Measurements from ENCODE around the gene MITF. TPM values are rescaled to one million over a fixed set of nuclear protein-coding genes. Genes with fewer than 3 reads are reported as not detected.

The MITF gene
- total and polyA plus RNA-seq, 2 donors: 13.3 to 13.6 TPM

GRCh38 chr3:69878254-69878653 is 139.0 kb downstream of the MITF start:
- 89% methylated on average over 3 of the region's 3 CpGs for WGBS
- H3K4me3 ChIP-seq (ENCODE audit: low read depth, low read length): no peak overlapping the region
- no peak overlapping the region for H3K27ac ChIP-seq (ENCODE audit: low read depth)
- H3K4me1 ChIP-seq (ENCODE audit: insufficient read depth): no peaks in the 10 kb centered on the region
- H3K36me3 ChIP-seq (ENCODE audit: insufficient read depth): no peaks in the 10 kb centered on the region
- no peak for DNase-seq (ENCODE audit: extremely low spot score)

- DNase-seq (ENCODE audit: extremely low spot score): no peak
- H3K4me3 ChIP-seq (ENCODE audit: low read depth, low read length): no peak overlapping the region
- no peaks in the 10 kb centered on the region for H3K4me1 ChIP-seq (ENCODE audit: insufficient read depth)
- 95% methylated on average over 14 of the region's 14 CpGs for WGBS
- no peak overlapping the region for H3K27ac ChIP-seq (ENCODE audit: low read depth)
- H3K36me3 ChIP-seq (ENCODE audit: insufficient read depth): no peaks in the 10 kb centered on the region
Measured at GRCh38 chr3:69879051-69879450, 139.8 kb downstream of the MITF start.

DNA sequence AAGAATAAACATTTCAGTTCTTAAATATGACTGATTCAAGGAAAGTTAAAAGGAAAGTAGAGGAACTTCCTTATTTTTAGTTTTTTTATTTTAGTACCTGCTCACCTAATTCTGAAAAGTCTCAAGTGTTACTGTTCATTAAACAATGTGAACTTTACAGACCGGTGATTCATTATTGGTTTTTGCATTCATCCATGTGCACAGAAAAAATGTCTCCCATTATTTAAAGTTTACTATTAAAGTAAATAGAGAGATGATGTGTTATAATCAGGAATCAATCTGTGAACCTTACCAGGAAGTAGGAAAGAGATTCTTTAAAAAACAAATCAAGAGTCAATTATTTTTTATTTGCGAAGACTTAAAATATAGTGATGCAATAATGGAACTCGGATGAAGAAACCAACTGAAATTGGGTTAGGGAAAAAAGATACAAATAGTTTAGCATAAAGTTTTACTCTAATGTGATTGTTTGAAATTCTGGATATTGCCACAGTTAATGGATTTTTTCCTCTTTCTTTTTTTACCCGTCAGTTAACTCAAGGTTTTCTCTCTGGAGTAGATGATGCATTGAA is 140.9 kb downstream of the MITF start:
- Histone ChIP-seq H3K4me1 (ENCODE audit: insufficient read depth) (no peaks in the 10 kb centered on the region), H3K4me3 (ENCODE audit: low read depth, low read length) (no peak overlapping the region), H3K27ac (ENCODE audit: low read depth) (no peak overlapping the region), H3K36me3 (ENCODE audit: insufficient read depth) (no peaks in the 10 kb centered on the region)
- WGBS: 91% methylated on average over 4 of the region's 4 CpGs
- no peak for DNase-seq (ENCODE audit: extremely low spot score)

- no peak for DNase-seq (ENCODE audit: extremely low spot score)
- no peaks in the 10 kb centered on the region for H3K4me1 ChIP-seq (ENCODE audit: insufficient read depth)
- no peaks in the 10 kb centered on the region for H3K36me3 ChIP-seq (ENCODE audit: insufficient read depth)
- H3K4me3 ChIP-seq (ENCODE audit: low read depth, low read length): no peak overlapping the region
- H3K27ac ChIP-seq (ENCODE audit: low read depth): no peak overlapping the region
- WGBS: 63% methylated on average over 1 of the region's 1 CpG
Measured at GRCh38 chr3:69881051-69881450, 141.8 kb downstream of the MITF start.

- H3K27ac ChIP-seq (ENCODE audit: low read depth): no peak overlapping the region
- no peaks in the 10 kb centered on the region for H3K36me3 ChIP-seq (ENCODE audit: insufficient read depth)
- H3K4me3 ChIP-seq (ENCODE audit: low read depth, low read length): no peak overlapping the region
- no peaks in the 10 kb centered on the region for H3K4me1 ChIP-seq (ENCODE audit: insufficient read depth)
- 90% methylated on average over 5 of the region's 5 CpGs for WGBS
- no peak for DNase-seq (ENCODE audit: extremely low spot score)
Measured at GRCh38 chr3:69881756-69882428, 142.6 kb downstream of the MITF start.

GRCh38 chr3:69882560-69882959 is 143.3 kb downstream of the MITF start:
- Histone ChIP-seq H3K27ac (ENCODE audit: low read depth) (no peak overlapping the region), H3K4me1 (ENCODE audit: insufficient read depth) (no peaks in the 10 kb centered on the region), H3K4me3 (ENCODE audit: low read depth, low read length) (no peak overlapping the region), H3K36me3 (ENCODE audit: insufficient read depth) (no peaks in the 10 kb centered on the region)
- DNase-seq (ENCODE audit: extremely low spot score): no peak
- 93% methylated on average over 4 of the region's 4 CpGs for WGBS

DNA sequence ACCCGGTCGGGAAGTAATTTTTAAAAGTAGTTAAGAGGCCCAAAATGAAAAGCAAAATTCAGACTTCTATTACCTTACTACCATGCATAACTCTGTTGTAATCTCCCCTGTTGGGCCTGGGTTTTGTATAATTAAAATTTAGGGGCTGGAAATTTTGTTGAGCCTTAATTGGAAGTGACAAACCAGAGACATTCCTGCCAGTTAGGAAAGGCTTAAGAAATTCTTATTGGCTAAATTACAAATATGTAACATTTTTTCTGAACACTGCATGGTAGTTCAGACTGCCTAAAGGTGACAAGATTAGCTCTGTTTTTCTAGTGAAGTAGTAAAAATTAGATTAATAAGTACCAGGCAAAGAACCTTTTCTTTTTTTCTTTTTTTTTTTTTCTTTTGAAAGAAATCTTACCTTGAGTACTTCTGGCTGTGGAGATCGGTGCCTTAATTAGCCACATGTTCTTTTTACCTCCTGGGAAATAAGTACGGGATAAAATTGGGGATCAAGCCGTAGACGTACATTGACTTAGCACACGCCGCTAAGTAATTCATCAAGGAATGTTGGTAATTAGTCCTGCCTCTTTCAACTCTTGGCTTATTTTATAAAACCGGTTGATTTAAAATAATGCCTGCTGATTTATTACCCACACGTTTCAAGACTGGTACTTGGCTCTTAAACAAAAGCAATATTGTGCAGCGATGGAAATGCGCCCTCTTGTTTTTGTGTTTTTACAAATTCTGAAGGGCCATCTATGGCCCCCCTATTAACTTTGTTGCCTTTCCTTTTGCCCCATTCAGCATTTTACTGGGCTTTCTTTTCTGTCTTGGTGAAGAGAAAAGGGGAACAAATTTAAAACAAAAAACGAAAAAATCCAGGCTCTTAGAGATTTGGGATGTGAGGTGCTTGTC is 149.0 kb downstream of the MITF start:
- Histone ChIP-seq H3K27ac (ENCODE audit: low read depth) (no peak overlapping the region), H3K4me1 (ENCODE audit: insufficient read depth) (no peaks in the 10 kb centered on the region), H3K4me3 (ENCODE audit: low read depth, low read length) (no peak overlapping the region), H3K36me3 (ENCODE audit: insufficient read depth) (no peaks in the 10 kb centered on the region)
- DNase-seq (ENCODE audit: extremely low spot score): no peak
- WGBS: 80% methylated on average over 13 of the region's 13 CpGs

DNA sequence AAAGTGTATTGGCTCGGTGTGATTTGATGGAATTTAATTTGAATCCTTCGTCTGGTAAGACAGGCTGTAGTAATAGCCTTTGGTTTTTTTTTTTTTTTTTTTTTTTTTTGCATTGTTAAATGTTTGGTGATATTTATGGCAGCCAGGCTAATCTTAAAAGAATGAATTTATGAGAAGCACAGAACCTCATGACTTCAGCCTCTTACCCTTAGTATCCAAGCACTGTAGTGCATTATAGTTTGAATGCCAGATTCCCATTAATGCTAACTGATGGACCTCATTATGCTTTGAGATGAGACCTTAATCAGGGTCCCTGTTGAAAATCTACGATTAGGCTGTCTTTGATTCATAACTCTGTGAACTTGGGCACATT is 149.7 kb downstream of the MITF start:
- DNase-seq (ENCODE audit: extremely low spot score): no peak
- Histone ChIP-seq H3K4me3 (ENCODE audit: low read depth, low read length) (no peak overlapping the region), H3K27ac (ENCODE audit: low read depth) (no peak overlapping the region), H3K4me1 (ENCODE audit: insufficient read depth) (no peaks in the 10 kb centered on the region), H3K36me3 (ENCODE audit: insufficient read depth) (no peaks in the 10 kb centered on the region)
- WGBS: 79% methylated on average over 3 of the region's 3 CpGs

- Histone ChIP-seq H3K36me3 (ENCODE audit: insufficient read depth) (no peaks in the 10 kb centered on the region), H3K4me3 (ENCODE audit: low read depth, low read length) (no peak overlapping the region), H3K4me1 (ENCODE audit: insufficient read depth) (no peaks in the 10 kb centered on the region), H3K27ac (ENCODE audit: low read depth) (no peak overlapping the region)
- 94% methylated on average over 4 of the region's 4 CpGs for WGBS
- DNase-seq (ENCODE audit: extremely low spot score): no peak
Measured at GRCh38 chr3:69890084-69890483, 150.8 kb downstream of the MITF start.

- no peak overlapping the region for H3K4me3 ChIP-seq (ENCODE audit: low read depth, low read length)
- WGBS: 81% methylated on average over 2 of the region's 2 CpGs
- H3K36me3 ChIP-seq (ENCODE audit: insufficient read depth): no peaks in the 10 kb centered on the region
- DNase-seq (ENCODE audit: extremely low spot score): no peak
- H3K27ac ChIP-seq (ENCODE audit: low read depth): no peak overlapping the region
- H3K4me1 ChIP-seq (ENCODE audit: insufficient read depth): no peaks in the 10 kb centered on the region
Measured at GRCh38 chr3:69890691-69891090, 151.4 kb downstream of the MITF start.

- Histone ChIP-seq H3K36me3 (ENCODE audit: insufficient read depth) (no peaks in the 10 kb centered on the region), H3K4me1 (ENCODE audit: insufficient read depth) (no peaks in the 10 kb centered on the region), H3K4me3 (ENCODE audit: low read depth, low read length) (no peak overlapping the region), H3K27ac (ENCODE audit: low read depth) (no peak overlapping the region)
- DNase-seq (ENCODE audit: extremely low spot score): no peak
- WGBS: 92% methylated on average over 4 of the region's 4 CpGs
Measured at GRCh38 chr3:69892706-69893105, 153.4 kb downstream of the MITF start.

DNA sequence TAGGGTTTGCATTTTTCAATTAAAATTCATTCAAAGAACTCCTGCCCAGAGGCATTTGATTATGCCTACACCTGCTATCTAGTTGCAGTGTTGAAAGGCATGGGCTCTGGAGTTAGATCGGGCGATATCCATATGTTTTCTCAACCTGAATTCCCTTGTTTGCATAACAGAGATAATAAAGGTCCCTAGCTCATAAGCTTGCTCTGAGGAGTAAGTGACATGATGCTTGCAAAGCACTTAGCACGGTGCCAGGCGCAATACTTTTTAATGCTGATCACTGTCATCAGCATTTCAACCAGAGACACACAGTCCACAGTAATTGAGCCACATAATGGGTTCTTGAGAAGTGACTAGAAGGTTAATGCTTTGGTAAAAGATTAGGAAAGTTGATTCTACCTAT is 154.0 kb downstream of the MITF start:
- Histone ChIP-seq H3K27ac (ENCODE audit: low read depth) (no peak overlapping the region), H3K36me3 (ENCODE audit: insufficient read depth) (no peaks in the 10 kb centered on the region), H3K4me3 (ENCODE audit: low read depth, low read length) (no peak overlapping the region), H3K4me1 (ENCODE audit: insufficient read depth) (no peaks in the 10 kb centered on the region)
- WGBS: 81% methylated on average over 4 of the region's 4 CpGs
- DNase-seq (ENCODE audit: extremely low spot score): no peak

- Histone ChIP-seq H3K4me1 (ENCODE audit: insufficient read depth) (no peaks in the 10 kb centered on the region), H3K4me3 (ENCODE audit: low read depth, low read length) (no peak overlapping the region), H3K27ac (ENCODE audit: low read depth) (no peak overlapping the region), H3K36me3 (ENCODE audit: insufficient read depth) (no peaks in the 10 kb centered on the region)
- 55% methylated on average over 1 of the region's 1 CpG for WGBS
- DNase-seq (ENCODE audit: extremely low spot score): no peak
Measured at GRCh38 chr3:69896095-69896494, 156.8 kb downstream of the MITF start.

DNA sequence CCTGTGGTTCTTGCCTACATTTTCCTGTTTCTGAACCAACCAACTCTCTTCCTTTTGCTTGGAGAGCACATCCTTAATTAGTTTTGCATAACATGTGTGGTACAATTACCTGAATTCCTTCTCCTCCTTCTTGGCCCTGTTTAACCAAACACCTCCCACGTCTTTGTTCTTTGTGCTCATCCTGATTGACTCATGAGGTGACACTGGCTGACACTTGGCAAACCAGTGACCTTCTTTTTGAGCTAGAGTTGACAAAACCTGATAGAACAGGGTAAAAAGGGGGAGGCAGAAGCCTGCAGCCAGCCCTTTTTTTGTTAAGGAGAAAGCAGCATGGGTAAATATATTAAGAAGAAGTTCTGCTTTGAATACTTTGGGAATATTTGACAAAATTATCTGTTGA is 161.1 kb downstream of the MITF start:
- Histone ChIP-seq H3K4me1 (ENCODE audit: insufficient read depth) (no peaks in the 10 kb centered on the region), H3K4me3 (ENCODE audit: low read depth, low read length) (no peak overlapping the region), H3K27ac (ENCODE audit: low read depth) (no peak overlapping the region), H3K36me3 (ENCODE audit: insufficient read depth) (no peaks in the 10 kb centered on the region)
- WGBS: 95% methylated on average over 1 of the region's 1 CpG
- DNase-seq (ENCODE audit: extremely low spot score): no peak
